ENCODE results near the gene CBL.
"Not testable (repeated sequence)": the region's sequence is repeated elsewhere in the genome, so short reads cannot be mapped to it uniquely, and the experiment has no call there.

Gene CBL

GRCh38 chr11:119205574-119206510 lies at the start of gene CBL:
Gene CBL (plus strand): TSS chr11:119206339. CDS start chr11:119206418, 79 bp downstream.
- DNase-seq, result peak; percentile 96

- no peak for DNase-seq
Observed at GRCh38 chr11:119156496-119156895, 49.6 kb upstream of the CBL start.

GRCh38 chr11:119157063-119157462 lies 49.1 kb upstream of the CBL start:
- DNase-seq, result no peak

GRCh38 chr11:119158467-119158866 lies 47.7 kb upstream of the CBL start:
- DNase-seq, result no peak

GRCh38 chr11:119160151-119160550 lies 46.0 kb upstream of the CBL start:
- no peak for DNase-seq

GRCh38 chr11:119161871-119162270 lies 44.3 kb upstream of the CBL start:
- no peak for DNase-seq

GRCh38 chr11:119166368-119167076 lies 39.6 kb upstream of the CBL start:
- DNase-seq, result no peak

GRCh38 chr11:119167077-119167458 lies 39.1 kb upstream of the CBL start:
- not testable (repeated sequence) for DNase-seq

- DNase-seq, result no peak
Observed at GRCh38 chr11:119167933-119168332, 38.2 kb upstream of the CBL start.

GRCh38 chr11:119168471-119169281 lies 37.5 kb upstream of the CBL start, which contains the start of gene NLRX1:
Gene NLRX1 (plus strand): TSS chr11:119168725. CDS start chr11:119171404, 2,679 bp downstream.
- peak; percentile 91 for DNase-seq

GRCh38 chr11:119169282-119169719 lies 36.8 kb upstream of the CBL start:
- peak; percentile 53 for DNase-seq

GRCh38 chr11:119172513-119172912 lies 33.6 kb upstream of the CBL start:
- no peak for DNase-seq

- no peak for DNase-seq
Observed at GRCh38 chr11:119173453-119173852, 32.7 kb upstream of the CBL start.

- DNase-seq, result no peak
Observed at GRCh38 chr11:119175493-119176077, 30.6 kb upstream of the CBL start.

GRCh38 chr11:119178166-119178680 lies 27.9 kb upstream of the CBL start:
- DNase-seq, result no peak

- DNase-seq, result no peak
Observed at GRCh38 chr11:119179342-119179741, 26.8 kb upstream of the CBL start.

- DNase-seq, result no peak
Observed at GRCh38 chr11:119179983-119180382, 26.2 kb upstream of the CBL start.

GRCh38 chr11:119180729-119181676 lies 25.1 kb upstream of the CBL start:
- no peak for DNase-seq

GRCh38 chr11:119181677-119182412 lies 24.3 kb upstream of the CBL start:
- no peak for DNase-seq

GRCh38 chr11:119184399-119184798 lies 21.7 kb upstream of the CBL start:
- not testable (repeated sequence) for DNase-seq

All from femur (tissue), 1 donor.